ENCODE results near the gene NAA38.

DNA sequence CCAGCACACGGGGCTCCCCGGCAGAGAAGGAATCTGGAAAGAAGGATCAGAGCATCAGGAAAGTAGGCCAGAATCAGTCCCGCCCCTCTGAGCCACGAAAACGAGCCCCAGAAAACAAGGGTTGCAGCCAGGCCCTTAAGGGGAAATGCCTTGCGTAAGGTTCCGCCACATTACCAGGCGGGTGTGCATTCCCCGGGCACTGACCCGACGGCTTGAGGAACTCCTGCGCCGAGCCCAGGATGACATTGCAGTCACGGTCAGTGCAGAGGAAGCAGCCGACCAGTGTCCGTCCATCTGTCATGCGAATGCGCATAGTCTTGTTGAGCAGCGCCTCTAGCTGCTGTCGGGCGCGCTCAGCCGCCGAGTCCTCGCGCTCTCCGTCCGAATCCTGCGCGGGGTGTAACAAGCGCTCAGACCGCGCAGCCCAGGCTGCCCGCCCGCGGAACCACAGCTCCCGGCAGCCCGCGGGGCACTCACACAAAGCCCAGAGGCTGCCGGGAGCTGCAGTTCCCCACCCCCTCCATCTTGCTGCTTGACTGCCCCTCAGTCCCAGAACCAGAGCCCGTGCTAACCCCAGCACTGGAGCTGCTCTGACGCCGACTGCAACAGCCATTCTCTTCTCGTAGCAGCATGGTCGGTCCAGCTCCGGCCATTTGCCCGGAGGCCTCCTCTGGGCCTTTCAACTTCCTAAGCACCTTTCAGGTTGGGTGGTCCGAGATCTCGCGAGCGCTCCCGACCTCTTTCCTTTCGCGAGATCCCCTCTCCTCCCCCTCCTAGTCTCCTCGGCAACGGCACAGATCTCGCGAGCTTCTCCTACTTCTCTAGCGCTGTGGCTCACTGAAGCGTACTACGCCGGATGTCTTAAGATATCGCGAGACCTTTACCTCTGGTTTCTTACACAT, at the start of gene NAA38:
- TF ChIP-seq, protein P1, sequence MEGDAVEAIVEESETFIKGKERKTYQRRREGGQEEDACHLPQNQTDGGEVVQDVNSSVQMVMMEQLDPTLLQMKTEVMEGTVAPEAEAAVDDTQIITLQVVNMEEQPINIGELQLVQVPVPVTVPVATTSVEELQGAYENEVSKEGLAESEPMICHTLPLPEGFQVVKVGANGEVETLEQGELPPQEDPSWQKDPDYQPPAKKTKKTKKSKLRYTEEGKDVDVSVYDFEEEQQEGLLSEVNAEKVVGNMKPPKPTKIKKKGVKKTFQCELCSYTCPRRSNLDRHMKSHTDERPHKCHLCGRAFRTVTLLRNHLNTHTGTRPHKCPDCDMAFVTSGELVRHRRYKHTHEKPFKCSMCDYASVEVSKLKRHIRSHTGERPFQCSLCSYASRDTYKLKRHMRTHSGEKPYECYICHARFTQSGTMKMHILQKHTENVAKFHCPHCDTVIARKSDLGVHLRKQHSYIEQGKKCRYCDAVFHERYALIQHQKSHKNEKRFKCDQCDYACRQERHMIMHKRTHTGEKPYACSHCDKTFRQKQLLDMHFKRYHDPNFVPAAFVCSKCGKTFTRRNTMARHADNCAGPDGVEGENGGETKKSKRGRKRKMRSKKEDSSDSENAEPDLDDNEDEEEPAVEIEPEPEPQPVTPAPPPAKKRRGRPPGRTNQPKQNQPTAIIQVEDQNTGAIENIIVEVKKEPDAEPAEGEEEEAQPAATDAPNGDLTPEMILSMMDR (conservative IDR thresholded peaks at IDR 0.05; ENCODE audit: low read depth in 2 of 2) = peak in 1 of 2 experiments; percentile 45; a peak in 2 of 4 replicates
- TF ChIP-seq POLR2AphosphoS5 (IDR thresholded peaks at IDR 0.05; ENCODE audit: low read depth) (no peak), JUNB (IDR thresholded peaks at IDR 0.05; ENCODE audit: unreplicated experiment) (no peak), EZH2phosphoT487 (IDR thresholded peaks at IDR 0.05; ENCODE audit: unreplicated experiment) (no peak), EZH2 (IDR thresholded peaks at IDR 0.05; ENCODE audit: low read depth, unreplicated experiment) (peak; percentile 40), ZNF331 (CRISPR knock-in tag; IDR thresholded peaks at IDR 0.05; ENCODE audit: low read depth) (no peak), STAT1 (IDR thresholded peaks at IDR 0.05; ENCODE audit: unreplicated experiment) (no peak), CREB1 (CRISPR knock-in tag; IDR thresholded peaks at IDR 0.05; ENCODE audit: low read depth) (peak; percentile 53)
- TF ChIP-seq, protein P2, sequence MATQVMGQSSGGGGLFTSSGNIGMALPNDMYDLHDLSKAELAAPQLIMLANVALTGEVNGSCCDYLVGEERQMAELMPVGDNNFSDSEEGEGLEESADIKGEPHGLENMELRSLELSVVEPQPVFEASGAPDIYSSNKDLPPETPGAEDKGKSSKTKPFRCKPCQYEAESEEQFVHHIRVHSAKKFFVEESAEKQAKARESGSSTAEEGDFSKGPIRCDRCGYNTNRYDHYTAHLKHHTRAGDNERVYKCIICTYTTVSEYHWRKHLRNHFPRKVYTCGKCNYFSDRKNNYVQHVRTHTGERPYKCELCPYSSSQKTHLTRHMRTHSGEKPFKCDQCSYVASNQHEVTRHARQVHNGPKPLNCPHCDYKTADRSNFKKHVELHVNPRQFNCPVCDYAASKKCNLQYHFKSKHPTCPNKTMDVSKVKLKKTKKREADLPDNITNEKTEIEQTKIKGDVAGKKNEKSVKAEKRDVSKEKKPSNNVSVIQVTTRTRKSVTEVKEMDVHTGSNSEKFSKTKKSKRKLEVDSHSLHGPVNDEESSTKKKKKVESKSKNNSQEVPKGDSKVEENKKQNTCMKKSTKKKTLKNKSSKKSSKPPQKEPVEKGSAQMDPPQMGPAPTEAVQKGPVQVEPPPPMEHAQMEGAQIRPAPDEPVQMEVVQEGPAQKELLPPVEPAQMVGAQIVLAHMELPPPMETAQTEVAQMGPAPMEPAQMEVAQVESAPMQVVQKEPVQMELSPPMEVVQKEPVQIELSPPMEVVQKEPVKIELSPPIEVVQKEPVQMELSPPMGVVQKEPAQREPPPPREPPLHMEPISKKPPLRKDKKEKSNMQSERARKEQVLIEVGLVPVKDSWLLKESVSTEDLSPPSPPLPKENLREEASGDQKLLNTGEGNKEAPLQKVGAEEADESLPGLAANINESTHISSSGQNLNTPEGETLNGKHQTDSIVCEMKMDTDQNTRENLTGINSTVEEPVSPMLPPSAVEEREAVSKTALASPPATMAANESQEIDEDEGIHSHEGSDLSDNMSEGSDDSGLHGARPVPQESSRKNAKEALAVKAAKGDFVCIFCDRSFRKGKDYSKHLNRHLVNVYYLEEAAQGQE (IDR thresholded peaks at IDR 0.05; ENCODE audit: unreplicated experiment) = no peak
- TF ChIP-seq, protein P3, sequence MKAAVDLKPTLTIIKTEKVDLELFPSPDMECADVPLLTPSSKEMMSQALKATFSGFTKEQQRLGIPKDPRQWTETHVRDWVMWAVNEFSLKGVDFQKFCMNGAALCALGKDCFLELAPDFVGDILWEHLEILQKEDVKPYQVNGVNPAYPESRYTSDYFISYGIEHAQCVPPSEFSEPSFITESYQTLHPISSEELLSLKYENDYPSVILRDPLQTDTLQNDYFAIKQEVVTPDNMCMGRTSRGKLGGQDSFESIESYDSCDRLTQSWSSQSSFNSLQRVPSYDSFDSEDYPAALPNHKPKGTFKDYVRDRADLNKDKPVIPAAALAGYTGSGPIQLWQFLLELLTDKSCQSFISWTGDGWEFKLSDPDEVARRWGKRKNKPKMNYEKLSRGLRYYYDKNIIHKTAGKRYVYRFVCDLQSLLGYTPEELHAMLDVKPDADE (IDR thresholded peaks at IDR 0.05) = peak; percentile 87
